ENCODE data around the gene DYNC2I2.
"Not testable (repeated sequence)": the region's sequence is repeated elsewhere in the genome, so short reads cannot be mapped to it uniquely, and the experiment has no call there.

Gene DYNC2I2

GRCh38 chr9:128685636-128686489 lies 29.2 kb upstream of the DYNC2I2 start:
- no peak for FAIRE-seq

- no peak for FAIRE-seq
These were observed 27.9 kb upstream of the DYNC2I2 start for GRCh38 chr9:128684325-128685199.

GRCh38 chr9:128684065-128684324 lies 27.3 kb upstream of the DYNC2I2 start:
- no peak for FAIRE-seq

GRCh38 chr9:128683340-128684064 lies 26.9 kb upstream of the DYNC2I2 start:
- FAIRE-seq: no peak

GRCh38 chr9:128677794-128678193 lies 21.1 kb upstream of the DYNC2I2 start:
- no peak for FAIRE-seq

- FAIRE-seq: no peak
These were observed 18.7 kb upstream of the DYNC2I2 start for GRCh38 chr9:128675382-128675781.

GRCh38 chr9:128669786-128670185 lies 13.1 kb upstream of the DYNC2I2 start:
- FAIRE-seq: no peak

GRCh38 chr9:128666481-128666941 lies 9.9 kb upstream of the DYNC2I2 start:
- not testable (repeated sequence) for FAIRE-seq

GRCh38 chr9:128657796-128658195 lies 1.1 kb upstream of the DYNC2I2 start:
- FAIRE-seq: no peak

- no peak for FAIRE-seq
These were observed 677 bp upstream of the DYNC2I2 start for GRCh38 chr9:128657344-128657704.

GRCh38 chr9:128654481-128654880 lies 2.2 kb downstream of the DYNC2I2 start:
- FAIRE-seq: no peak

- FAIRE-seq: no peak
These were observed 2.7 kb downstream of the DYNC2I2 start for GRCh38 chr9:128653908-128654307.

- no peak for FAIRE-seq
These were observed 4.8 kb downstream of the DYNC2I2 start for GRCh38 chr9:128651798-128652197.

- FAIRE-seq: not testable (repeated sequence)
These were observed 8.4 kb downstream of the DYNC2I2 start for GRCh38 chr9:128648206-128648605.

GRCh38 chr9:128643519-128644300 lies 12.9 kb downstream of the DYNC2I2 start:
- no peak for FAIRE-seq

- no peak for FAIRE-seq
These were observed 13.9 kb downstream of the DYNC2I2 start for GRCh38 chr9:128642675-128643245.

GRCh38 chr9:128640603-128641002 lies 16.0 kb downstream of the DYNC2I2 start:
- no peak for FAIRE-seq

GRCh38 chr9:128638580-128638979 lies 18.1 kb downstream of the DYNC2I2 start:
- no peak for FAIRE-seq

GRCh38 chr9:128637656-128638055 lies 19.0 kb downstream of the DYNC2I2 start:
- no peak for FAIRE-seq

- no peak for FAIRE-seq
These were observed 19.8 kb downstream of the DYNC2I2 start for GRCh38 chr9:128636556-128637530.

- FAIRE-seq: no peak
These were observed 20.6 kb downstream of the DYNC2I2 start for GRCh38 chr9:128636024-128636390.

Measured in endometrium (tissue), 2 donors.